Measurements from ENCODE around the gene P2RX7. TPM values are rescaled to one million over a fixed set of nuclear protein-coding genes. Genes with fewer than 3 reads are reported as not detected.

The P2RX7 gene
- total RNA-seq, 1 experiment from 2014 or later: 3.8 TPM

DNA sequence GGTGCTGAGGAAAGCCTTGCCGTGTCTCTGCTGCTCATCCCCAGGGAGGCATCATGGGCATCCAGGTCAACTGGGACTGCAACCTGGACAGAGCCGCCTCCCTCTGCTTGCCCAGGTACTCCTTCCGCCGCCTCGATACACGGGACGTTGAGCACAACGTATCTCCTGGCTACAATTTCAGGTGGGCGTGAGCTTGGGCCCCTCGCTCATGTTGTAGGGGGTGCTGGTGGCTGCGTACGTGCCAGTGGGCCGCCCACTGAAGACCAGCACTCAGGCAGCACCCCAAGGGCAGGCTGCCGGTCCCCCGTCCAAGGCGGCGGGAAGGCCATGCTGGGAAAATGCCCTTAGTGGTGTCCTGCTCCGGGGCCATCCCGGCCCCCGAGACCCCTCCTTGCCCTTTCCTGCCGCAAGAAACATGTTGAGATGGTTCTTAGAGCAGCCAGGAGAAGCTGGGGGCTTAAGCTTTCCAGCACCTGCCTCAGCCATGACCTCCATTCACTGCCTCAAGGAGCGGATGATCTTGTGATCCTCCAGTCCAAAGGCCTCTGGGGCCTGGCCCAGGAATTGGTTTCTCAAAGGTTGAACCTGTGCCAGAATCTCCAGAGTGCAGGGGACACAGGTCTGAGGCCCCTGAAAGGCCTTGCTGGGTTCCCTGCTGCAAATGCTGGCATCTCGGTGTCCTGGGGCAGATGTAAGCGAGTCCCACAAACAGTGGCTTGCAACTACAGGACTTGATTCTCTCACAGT lies 96.4 kb downstream of the P2RX7 start:
- no peak for DNase-seq (ENCODE audit: low spot score)

GRCh38 chr12:121229826-121230537 lies 97.3 kb downstream of the P2RX7 start:
- DNase-seq (ENCODE audit: low spot score): peak; percentile 59

DNA sequence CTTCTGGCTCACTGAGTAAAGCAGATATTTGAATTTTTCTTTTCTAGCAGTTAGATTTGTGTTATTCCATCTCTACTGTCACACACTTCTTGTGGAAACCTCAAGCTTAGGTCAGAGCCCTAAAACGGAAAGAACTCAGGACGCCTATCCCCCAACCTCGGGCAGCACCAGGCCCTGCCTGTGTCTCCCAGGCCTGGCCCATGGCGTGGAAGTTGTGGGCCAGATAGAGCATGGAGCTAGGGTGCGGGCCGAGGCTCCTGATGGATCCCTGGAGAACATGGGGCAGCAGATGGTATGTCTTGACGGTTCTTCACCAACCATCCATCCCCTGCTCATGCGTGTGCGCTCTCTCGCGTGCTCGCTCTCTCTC lies 97.8 kb downstream of the P2RX7 start:
- DNase-seq (ENCODE audit: low spot score): no peak

DNA sequence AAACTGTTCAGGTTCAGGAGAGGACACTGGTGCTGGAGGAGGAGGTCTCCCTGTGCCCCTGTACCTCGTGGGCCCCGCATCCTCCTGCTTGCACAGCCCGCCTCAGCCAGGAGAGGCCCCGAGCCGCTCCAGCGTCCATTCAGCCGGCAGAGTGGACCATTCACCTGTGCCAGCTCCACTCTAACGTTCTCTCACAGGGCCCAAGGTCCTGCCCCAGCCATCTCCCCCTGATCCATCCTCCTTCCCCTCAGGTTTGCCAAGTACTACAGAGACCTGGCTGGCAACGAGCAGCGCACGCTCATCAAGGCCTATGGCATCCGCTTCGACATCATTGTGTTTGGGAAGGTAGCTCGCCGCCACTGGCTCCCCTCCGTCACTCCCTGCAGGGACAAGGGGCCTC lies 99.5 kb downstream of the P2RX7 start:
- no peak for DNase-seq (ENCODE audit: low spot score)

GRCh38 chr12:121232977-121233627 lies 100.4 kb downstream of the P2RX7 start:
- DNase-seq (ENCODE audit: low spot score): no peak

GRCh38 chr12:121233628-121234020 lies 100.9 kb downstream of the P2RX7 start:
- no peak for DNase-seq (ENCODE audit: low spot score)

DNA sequence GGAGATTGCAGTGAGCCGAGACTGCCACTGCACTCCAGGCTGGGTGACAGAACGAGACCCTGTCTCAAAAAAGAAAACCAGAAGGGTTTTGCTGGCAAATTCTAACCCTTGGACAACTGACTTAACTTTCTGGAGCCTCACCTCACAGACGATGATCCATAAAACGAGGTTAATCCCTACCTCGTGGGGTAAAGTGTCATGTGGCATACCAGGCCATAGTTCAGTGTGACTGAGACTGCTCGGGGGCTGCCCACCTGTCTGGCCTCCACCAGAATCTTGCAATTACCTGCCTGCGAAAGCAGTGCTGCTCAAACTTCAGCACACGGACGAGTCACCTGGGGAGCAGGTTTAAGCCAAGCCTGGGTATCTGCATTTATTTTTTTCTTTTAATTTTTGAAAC lies 104.1 kb downstream of the P2RX7 start:
- no peak for DNase-seq (ENCODE audit: low spot score)

DNA sequence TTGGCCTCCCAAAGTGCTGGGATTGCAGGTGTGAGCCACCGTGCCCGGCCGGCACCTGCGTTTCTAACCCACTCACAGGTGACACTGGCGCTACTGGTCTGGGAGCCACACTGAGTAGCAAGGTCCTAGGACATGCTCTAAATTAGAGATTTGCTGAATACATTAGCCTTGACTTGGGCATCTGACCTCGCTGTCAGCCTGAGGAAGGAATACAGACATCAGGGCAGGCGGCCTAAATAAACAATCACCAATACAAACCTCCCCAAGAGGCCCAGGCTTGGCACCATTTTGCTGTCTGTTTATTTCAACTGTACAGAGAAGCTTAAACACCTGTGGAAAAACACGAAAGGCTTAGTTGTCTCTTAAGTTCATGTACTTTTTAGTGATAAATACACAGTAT lies 104.7 kb downstream of the P2RX7 start:
- DNase-seq (ENCODE audit: low spot score): no peak

Other genes with a start within 250 kb of the P2RX7 start
- gene SPPL3, start 228.5 kb upstream of the P2RX7 start, total RNA-seq (2014; rRNA removed; shearing (Covaris generic)): 4.3 and 4.5 TPM in 2 replicates
- gene HNF1A, start 154.3 kb upstream of the P2RX7 start, total RNA-seq (2014; rRNA removed; shearing (Covaris generic)): not detected in 2 replicates
- gene C12orf43, start 116.4 kb upstream of the P2RX7 start, total RNA-seq (2014; rRNA removed; shearing (Covaris generic)): 15.3 and 17.5 TPM in 2 replicates
- 1.3 and 2.3 TPM in 2 replicates for gene OASL, start 93.6 kb upstream of the P2RX7 start, total RNA-seq (2014; rRNA removed; shearing (Covaris generic))
- gene P2RX4, start 77.3 kb downstream of the P2RX7 start, total RNA-seq (2014; rRNA removed; shearing (Covaris generic)): 16.2 and 23.7 TPM in 2 replicates
- gene CAMKK2, start 163.8 kb downstream of the P2RX7 start, total RNA-seq (2014; rRNA removed; shearing (Covaris generic)): 9.6 and 9.8 TPM in 2 replicates
- 124 and 132 TPM in 2 replicates for gene ANAPC5, start 219.5 kb downstream of the P2RX7 start, total RNA-seq (2014; rRNA removed; shearing (Covaris generic))